GM21528 (cell line): ENCODE measurements around the gene PLEKHG4B.
"Not testable (repeated sequence)": the region's sequence is repeated elsewhere in the genome, so short reads cannot be mapped to it uniquely, and the experiment has no call there.

Experiments used
- ATAC-seq: cut with Tn5 transposase; IDR thresholded peaks from one replicate; pipeline ENCODE4 v1.9.1; 2021; ENCODE audit warnings: mild to moderate bottlenecking, moderate library complexity; ENCODE audit not compliant: unreplicated experiment, low FRiP score

PLEKHG4B gene

DNA sequence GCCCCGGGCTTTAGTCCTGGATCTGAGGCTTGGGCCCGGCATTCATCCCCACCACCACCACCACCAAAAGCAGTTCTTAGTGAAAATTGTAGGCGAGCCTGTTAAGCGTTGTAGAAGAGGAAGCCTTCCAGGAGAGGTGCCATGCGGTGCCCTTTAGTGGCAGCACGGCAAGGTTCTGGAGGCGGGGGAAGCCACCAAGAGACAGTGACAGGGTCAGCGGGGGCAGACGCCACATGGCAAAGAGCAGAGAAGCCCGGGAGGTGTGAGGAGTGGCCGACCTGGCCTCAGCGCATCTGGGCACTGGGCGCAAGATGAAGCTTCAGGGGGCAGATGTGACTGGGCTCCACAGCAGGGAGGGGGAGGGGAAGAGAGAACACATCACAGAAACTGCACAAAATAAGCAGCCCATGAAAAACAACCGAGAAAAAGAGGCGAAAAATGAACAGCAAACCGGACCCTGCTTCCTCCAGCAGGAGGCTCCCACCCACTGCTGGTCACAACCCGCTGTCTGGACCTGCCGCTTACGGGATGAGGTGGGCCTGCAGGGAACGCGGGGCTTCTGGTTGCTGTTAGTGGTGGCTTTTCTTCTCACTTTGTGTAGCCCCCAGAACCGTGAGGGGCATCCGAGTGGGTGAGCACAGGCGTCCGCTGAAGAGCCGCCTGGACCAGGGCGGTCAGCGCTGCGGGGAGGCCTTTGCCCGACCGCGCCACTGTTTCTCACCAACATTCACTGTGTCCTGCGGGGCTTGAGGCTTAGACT lies 103.6 kb downstream of the PLEKHG4B start:
- ATAC-seq, result no peak

DNA sequence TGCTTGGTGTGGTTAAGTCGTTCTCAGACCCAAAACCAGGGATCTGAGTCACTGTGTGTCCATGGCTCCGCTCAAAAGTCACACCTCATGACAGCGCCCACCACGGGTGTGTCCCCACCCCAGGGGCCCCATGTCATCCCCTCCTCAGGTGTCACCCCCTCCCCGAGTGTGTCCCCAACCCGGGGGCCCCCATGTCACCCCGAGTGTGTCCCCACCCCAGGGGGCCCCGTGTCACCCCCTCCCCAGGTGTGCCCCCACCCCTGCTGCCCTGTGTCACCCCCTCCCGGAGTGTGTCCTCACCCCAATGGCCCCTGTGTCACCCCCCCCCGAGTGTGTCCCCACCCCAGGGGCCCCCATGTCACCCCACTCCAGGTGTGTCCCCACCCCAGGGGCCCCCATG lies 104.4 kb downstream of the PLEKHG4B start:
- ATAC-seq, result no peak

DNA sequence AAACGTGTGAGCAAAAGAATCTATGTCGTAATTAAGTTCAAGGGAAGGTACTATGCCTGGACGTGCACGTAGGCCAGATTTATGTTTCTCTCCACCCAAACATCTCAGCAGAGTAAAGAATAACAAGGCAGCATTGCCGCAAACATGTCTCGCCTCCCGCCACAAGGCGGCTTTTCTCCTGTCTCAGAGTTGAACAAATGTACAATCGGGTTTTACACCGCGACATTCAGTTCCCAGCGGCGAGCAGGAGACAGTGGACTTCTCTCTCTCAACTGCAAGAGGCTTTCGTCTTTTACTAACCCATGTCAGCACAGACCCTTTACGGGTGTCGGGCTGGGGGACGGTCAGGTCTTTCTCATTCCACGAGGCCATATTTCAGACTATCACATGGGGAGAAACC lies 105.1 kb downstream of the PLEKHG4B start:
- not testable (repeated sequence) for ATAC-seq

DNA sequence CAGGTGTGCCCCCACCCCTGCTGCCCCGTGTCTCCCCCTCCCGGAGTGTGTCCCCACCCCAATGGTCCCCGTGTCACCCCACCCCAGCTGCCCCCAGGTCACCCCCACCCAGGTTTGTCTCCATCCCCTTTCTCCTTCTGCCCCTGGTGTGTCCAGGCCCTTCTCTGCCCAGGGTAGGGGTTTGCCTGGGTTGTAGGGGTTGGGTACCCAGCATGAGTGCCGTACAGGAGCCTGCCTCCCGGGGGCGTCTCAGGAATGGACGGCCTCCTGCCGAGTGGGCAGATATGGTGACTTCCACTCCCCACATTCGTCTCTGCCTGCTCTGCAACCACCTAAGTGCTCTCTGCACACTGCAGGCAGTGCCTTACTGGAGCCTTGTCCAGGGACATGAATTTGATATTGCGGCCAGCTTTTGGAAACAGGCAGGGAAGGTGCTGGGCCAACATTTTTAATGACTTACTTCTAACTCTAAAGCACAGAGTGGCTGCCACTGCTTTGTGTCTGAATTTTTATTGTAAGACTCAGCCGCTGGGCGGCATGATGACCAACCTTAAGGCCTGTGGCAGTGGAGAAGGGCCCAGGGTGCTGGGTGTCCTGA lies 106.0 kb downstream of the PLEKHG4B start:
- ATAC-seq, result no peak

DNA sequence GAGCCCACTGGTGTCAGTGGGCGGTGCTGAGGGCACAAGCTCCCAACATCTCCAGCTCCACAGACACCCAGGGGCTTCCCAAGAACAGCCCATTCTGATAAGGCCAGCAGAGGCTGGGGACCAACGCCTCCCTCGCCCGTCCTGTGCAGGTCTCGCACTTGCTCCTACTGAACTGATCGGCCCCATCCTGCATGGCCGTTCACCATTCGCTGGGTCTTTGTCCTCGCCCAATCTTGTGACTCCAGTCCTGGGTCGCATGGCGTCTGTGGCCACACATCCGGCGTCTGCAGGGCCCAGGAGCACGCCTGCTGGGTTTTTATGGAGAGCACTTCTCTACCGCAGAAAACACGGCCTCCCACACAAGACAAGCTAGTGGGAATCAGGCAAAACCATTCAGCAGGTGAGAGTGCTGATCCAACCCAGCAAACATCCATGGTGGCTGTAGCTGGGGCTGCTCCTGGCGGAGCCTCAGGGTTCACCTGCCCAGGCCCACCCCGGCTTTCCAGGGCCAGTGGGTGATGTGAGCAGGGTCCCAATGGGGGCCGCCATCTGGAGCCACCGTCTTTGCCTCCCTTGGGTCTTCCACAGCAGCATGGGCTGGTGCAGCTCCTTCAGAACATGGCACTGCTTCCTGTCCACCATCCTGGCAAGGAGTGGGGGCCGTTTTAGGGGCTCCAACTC lies 106.7 kb downstream of the PLEKHG4B start:
- ATAC-seq, result no peak

DNA sequence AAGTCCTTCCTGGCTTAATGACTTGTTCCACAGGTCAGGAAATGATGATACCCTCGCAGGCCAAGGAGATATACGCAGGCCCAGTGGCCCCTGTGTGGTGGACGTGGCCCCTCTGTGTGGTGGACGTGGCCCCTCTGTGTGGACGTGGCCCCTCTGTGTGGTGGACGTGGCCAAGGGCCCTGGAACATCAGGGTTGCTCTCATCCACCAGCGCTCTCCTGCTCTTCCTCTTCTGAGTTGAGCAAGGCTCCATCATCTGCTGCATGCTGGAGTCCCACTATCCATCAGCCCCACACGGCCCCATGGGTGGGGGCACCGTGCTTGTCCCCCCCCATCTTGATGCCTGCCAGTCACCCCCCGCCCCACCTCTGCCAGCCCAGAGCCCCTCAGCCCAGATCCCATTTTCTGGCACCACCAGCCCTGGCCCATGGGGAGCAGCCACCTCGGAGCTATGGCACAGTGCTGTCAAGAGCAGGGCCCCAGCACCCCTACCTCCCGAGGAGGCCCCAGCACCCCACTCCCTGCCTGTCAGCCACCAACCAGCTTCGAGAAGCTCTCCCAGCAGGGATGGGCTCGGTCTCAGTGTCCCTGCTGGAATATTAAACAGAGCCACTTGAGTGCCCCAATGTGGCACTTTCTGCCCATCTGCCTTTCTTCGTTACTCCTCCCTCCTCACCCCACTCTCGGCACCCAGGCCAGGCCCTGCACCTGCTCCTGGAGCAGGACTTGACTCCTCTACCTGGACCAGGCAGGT lies 107.4 kb downstream of the PLEKHG4B start:
- ATAC-seq, result no peak

DNA sequence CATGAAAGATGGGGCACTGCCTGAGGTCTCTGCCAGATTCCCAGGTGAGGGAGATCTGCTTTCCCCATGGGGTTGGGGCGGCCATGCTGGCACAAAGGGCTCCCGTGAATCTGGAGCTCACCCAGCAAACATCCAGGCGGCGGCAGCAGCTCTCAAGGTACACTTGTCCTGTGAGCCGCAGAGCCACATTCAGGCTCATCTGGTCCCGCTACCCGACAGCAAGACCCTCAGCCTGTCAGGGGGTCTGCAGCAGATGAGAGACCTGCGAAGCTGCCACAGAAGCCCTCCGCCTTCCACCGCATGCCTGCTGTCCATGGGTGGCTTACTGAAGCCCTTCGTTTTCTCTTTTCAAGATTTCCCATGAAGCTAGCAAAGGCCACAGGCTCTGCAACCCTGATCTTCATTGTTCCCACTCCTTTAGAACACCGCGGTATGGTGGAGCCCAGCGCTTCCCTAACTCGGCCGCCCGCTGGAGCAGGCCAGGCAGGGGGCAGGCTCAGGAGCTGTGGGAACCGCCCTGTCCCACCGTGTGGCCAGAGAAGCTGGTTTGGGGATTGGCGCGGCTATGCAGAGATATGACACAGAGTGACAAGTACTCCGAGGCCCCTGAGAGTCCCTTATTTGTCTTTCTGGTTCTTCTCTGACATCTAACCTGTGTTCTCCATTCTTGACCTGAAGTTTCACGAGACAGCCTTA lies 108.1 kb downstream of the PLEKHG4B start:
- ATAC-seq, result no peak

DNA sequence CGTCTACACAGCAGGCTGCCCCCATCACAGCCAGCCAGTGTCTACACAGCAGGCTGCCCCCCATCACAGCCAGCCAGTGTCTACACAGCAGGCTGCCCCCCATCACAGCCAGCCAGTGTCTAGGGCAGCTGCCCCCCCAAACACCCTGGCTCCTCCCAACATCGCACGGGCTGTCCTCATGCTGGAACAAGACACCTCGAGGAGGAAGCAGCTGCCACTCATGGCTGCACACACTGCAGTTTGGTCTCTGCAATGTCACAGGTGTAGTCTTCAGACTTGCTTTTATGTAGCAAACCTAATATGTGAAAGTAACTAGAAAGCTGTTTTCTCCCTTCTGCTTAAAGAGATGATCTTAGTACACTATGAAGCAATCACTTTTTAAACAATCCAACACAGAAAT lies 109.0 kb downstream of the PLEKHG4B start:
- no peak for ATAC-seq

DNA sequence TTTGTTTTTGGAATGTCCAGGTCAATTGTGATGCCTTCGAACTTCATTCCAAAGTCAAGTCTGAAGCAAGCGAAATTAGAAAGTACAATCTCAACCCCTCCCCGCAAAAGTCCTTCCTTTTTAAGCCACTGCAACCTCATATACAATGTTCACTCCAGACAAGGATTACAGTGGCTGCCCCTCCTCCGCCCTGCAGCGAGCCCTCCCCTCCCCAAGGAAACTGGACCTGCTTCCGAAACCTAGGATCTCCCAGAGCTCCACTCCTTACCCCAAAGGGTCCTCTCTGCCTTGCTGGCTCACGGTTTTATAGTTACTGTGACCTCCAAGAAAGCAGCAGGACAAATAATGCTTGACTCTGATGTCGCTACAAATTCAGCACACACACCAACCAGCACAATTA lies 109.7 kb downstream of the PLEKHG4B start:
- ATAC-seq, result no peak

DNA sequence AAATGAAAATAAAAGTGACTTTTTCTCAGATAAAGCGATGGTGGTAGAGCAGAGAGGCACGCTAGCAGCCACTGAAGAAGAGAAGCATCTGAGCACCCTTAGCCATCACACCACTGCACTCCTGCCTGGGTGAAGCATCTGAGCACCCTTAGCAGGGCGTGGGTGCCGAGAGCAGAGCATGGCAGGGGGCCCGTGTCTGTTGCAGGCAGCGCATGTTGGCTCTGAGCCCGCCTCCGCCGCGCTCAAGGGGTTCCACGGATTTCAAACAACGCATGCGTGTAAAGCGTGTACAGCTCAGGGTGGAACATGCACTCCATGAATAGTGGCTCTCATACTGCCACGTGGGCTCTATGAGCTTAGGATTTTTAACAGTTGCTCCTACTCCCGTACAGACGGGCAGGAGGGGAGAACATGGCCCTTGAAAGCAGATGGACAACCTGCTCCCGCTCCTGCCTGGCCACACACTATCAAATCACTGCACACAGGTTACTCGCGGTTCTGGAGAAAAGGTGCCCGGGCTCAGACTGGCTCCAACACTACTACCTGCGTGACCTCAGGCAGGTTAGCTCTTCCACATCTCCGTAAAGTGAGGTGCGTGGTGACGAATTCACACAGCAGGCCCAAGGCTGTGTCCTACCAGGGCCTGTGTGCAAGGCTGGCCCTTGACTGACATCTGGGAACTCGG lies 111.4 kb downstream of the PLEKHG4B start:
- no peak for ATAC-seq

DNA sequence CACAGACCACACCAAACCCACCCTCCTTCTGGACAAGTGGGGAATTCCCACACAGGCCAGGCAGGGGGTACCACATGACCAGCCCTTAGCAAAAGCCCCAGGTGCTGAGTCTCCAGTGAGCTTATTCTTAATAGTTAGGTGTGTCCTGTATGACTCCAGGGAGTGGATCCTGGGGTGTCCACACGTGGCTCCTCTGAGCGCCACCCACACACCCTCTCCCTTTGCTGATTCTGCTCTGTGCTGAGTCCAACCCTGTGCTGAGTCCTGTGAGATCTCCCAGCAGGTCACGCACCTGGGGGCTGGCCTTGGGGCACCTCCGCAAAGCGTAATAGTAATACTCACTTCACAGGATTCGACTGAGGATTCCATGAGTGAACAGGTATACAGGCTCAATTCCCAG lies 112.0 kb downstream of the PLEKHG4B start:
- no peak for ATAC-seq

DNA sequence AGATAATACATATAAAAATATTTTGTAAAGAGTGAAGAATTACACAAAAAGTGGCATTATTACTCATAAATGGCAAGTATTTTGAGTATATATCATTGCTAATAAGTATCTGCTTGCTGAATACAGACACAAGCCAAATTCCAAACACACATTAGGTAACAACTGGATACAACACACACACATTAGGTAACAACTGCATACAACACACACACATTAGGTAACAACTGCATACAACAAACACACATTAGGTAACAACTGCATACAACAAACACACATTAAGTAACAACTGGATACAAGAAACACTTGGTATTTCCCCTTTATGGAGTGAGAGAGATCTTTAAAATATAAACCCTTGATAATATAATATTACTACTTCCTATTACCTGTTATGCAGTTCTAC lies 112.5 kb downstream of the PLEKHG4B start:
- no peak for ATAC-seq

DNA sequence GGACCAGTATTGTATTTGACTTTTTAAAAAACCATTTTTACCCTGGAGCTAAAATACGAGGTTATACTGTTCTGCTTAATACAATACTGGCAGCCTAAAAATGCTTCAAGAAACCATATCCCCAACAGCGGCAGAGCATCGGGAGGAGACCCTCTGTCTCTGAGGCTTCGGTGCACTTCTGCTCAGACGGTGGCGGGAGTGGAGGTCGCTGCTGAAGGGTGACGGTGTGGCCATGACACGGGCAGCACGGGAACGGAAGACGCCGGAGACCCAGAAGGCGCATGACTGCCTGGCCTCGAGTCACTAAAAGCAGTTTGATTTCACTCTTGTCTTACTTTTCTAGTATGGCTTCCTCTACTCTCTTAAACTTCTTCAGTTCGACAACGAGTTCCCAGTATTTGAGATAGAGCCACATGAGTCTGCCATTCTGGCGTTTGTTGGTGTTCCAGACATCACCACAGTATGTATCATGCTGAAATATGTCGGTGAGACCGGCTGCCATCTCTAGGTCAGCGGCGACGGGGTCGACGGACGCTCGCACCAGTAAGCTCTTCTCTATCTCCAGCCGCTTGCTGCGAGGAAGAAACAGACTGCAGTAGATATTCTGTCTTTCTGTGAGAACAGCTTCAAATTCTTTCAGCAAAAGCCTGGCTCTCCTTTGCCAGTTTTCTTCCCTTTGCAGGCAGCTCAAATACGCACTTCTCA lies 113.2 kb downstream of the PLEKHG4B start:
- no peak for ATAC-seq

DNA sequence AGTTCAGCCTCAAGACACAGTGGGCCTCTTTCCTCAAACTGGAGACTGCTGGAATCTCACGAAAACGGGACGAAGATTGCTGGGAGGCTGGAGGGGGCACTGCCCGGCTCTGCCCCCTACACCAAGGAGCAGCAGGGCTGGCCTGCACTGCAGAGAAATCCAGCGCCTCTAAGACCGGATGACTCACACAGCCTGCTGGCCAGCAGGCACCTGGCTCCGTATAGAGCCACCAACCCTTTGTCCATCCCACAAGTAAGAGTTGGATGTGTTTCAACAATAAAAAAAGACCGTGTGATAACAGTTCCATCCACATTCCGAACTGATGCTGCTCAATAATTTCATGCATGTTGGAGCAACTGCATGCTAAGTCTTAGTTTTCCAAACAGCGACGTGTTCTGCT lies 114.4 kb downstream of the PLEKHG4B start:
- no peak for ATAC-seq

DNA sequence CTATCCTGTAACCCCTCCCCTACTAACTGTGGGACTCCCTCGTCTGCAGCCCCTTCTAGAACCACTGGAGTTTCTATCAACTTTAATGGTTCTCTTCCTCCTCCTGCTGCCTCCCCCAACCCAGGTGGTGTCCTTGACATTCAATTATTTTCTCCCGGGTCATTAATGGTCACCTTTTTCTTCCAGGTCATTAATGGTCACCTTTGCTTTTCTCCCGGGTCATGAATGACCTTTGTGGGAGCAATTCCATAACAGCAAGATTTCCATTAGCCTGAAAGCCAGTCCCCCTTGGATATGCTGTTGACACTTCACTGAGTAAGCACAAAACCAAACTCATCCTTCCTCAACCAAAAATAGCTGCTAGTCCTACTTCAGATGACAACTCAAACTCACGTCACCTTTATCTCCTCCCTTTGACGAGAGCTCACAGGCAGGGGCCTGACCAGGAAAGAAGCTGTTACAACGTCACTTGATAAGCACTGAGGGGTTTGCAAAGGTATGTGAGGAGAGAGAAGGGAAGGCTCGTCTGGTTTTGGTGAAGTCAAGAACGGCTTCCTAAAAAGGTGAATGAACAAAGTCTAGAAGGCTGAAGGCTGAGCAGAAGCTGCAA lies 115.1 kb downstream of the PLEKHG4B start:
- no peak for ATAC-seq

DNA sequence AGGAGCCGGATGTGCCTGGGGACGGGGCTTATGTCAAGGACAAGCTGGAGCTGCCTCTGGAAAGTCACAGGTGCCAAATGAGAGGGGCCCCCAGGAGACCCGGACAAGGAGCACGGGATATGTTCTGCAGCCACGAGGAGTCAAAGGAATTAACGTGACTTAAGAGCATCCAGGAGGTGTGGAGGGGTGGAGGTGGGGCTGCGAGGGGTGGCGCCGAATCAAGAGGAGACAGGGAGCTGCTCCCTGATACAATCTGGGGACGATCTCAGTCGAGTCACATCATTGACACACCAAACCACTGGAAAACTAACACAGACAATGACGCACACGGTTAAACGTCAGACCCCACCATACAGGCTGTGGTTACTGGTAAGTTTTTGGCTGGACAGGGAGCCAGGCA lies 115.6 kb downstream of the PLEKHG4B start:
- ATAC-seq, result no peak

DNA sequence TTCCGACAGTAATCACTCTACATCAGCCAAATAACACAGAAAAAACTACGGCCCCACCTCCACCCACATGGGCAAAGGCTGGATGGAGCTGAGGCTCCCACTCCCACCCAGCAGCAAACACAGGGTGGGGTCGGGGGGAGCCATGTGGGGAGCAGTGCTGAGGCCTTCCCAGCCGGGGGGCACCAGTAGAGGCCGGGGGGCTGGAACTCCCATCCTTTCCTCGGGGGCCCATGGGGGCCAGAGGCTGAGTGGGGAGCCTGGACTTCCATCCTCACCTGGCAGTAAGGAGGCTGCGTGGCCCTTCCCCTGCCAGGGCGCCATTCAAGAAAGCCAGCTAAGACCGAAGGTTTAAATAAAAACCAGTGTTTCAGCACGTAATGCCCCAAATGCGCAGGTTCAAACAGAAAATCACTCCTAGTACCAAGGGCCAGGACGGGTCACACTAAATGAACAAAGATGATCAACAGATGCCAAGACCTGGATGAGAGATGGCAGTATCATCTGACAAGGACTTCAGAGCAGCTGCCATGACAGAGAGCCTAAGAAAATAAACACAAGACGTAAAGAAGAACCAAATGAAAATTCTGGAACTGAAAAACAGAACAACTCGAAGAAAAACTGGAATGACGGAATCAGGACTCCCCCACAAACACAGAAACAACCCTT lies 116.6 kb downstream of the PLEKHG4B start:
- no peak for ATAC-seq

DNA sequence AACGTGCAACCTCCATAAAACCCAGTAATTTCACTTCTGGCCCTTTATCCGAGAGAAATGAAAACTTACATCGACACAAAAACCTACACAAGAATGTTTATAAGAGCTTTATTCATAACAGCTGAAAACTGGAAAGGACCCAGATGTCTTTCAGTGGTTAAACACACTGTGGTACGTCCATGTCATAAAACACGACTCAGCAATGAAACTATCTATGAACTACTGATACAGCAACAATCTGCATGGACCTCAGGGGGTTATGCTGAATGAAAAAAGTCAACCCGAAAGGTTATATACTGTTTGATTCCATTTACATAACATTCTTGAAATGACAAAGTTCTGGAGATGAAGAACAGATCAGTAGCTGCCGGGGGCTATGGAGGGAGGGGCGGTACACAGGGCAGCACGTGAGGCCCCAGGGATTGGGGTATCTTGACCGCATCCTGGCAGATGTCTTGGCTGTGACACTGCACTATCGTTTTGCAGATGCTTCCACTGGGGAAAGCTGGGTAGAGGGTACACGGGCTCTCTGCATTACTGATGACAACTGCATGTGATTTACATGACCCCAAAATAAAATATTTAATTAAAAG lies 121.9 kb downstream of the PLEKHG4B start:
- ATAC-seq, result no peak
